Fibroblast of skin of right biceps (primary cell): ENCODE measurements around the gene SYNPO2.
A peak's percentile ranks its signal among the peaks of the same experiment; 100 is the strongest.
"Not testable (repeated sequence)": the region's sequence is repeated elsewhere in the genome, so short reads cannot be mapped to it uniquely, and the experiment has no call there.

ENCODE experiments used
- DNase-seq: peaks from one replicate; pipeline ENCODE4 v3.0.0-alpha.2; 2013

SYNPO2 gene

DNA sequence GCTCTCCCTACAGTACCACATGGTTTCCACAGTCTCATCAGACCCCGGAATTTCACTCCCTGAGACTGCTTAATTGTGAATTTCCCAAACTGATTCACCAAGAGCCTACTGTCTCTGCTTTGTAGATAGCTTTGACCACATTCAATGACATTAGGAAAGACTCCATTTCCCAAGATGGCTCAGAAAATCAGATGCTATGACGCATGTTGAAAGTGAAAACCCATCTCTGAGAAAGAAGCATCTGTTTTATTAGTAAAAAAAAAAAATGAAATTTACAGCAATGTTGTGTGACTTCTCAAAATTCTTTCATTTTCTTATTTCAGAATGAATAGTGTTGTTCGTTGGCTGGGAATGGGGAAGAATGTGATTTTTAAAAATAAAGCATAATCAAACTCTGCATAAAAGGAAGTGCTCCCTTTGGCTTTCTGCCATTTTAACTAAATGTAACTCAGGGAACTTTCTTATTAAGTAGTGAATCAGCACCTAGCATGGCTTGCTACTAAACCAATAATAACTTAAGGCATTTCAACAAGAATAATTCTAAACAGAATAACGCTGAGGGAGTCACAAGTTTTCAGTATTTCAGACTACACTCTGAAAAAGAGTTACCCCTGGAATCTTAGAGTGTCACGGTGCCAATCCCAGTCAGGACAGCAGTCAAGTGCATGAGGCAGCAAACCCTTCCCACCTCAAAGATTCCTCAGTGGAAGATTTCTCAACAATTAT lies 149.6 kb downstream of the SYNPO2 start:
- DNase-seq, result peak; percentile 73

DNA sequence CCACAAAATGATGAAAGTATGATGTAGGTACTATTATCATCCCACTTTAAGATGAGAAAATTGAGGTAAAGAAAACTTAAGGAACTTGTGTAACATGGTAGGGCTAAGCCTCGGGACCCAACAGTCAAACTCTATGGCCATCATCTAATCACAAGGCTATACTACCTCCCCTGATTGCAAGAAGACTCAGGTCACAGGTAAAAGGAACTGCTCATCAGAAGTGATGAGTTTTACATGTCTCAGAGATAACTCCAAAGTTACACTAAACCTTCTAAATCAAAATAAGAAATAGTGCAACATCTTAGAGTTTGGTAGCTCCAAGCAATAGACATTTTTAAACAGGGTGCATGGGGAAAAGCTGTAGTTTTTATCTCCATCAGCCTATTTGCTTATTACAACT lies 150.5 kb downstream of the SYNPO2 start:
- DNase-seq, result no peak

DNA sequence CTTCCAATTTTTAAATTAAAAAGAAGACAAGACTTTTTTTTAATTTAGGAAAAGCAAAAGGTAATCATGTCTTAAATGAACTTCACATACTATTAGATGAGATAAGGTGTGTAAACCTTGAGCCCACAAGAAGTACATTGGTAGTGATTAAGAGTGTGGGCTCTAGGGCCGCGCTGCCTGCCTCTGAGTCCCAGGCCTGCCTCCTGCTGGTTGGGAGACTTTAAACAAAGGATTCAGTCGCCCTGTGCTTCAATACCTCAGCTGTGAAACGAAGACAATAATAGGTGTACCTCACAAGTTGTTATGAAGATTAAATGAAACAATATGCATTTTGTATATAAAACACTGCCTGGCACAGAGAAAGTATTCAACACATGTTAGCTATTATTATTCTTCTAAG lies 151.1 kb downstream of the SYNPO2 start:
- no peak for DNase-seq

DNA sequence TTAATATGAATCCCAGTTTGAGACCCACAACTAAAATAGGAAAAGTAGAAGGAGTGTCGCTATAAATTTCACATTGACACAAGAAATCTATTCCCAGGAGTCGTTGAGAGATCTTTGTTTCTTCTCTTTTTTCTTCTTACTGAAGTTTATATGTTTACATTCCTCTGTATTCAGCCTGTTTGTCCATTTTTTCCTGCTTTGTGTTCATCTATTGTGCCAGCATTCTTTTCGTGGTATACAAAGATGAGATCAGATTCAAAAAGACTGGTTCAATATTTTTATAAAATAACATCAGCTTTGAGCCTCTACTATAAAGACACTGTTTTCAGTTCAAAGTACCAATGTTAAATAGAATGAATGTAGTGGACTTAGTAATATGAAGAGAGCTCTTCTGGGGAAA lies 151.6 kb downstream of the SYNPO2 start:
- DNase-seq, result no peak

DNA sequence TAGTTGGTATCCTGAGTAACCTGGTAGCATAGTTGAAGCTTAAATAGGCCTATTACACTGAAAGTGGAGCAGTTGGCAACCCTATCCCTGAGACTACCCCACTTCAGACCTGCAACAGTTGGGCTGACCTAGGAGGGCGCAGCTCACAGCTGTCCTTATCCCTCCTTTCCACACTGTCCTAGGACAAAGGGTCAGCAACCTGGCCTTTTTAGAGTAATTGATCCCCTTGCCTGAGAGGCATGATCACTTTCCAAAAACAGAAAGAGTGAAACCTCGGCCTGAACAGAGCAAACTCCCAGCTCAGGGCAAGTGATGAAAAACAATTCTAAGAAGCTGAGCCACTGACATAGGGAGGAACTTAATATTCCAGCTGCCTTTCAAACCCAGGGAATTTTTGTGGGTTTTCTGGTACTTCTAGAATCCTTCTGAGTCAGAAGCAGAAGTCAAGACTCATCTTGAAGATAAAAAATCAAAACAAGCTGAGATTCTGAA lies 152.1 kb downstream of the SYNPO2 start:
- peak; percentile 94 for DNase-seq

DNA sequence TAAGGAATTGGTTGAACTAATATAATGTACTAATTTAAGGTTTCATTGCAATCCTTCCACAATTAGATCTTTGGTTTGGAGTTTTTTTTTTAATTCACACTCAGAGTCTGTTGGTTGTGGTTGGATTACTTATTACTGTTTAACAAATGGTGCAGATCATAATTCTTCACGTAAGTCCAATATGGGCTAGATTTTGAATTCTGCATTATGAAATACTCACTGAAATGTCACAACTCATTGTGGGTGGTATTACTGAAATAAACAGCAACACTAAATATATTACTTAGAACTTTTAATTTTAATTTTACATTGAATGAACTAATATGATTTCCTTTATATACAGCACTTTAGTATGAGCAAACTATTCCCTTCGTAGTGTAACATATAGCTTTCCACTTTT lies 152.7 kb downstream of the SYNPO2 start:
- no peak for DNase-seq

DNA sequence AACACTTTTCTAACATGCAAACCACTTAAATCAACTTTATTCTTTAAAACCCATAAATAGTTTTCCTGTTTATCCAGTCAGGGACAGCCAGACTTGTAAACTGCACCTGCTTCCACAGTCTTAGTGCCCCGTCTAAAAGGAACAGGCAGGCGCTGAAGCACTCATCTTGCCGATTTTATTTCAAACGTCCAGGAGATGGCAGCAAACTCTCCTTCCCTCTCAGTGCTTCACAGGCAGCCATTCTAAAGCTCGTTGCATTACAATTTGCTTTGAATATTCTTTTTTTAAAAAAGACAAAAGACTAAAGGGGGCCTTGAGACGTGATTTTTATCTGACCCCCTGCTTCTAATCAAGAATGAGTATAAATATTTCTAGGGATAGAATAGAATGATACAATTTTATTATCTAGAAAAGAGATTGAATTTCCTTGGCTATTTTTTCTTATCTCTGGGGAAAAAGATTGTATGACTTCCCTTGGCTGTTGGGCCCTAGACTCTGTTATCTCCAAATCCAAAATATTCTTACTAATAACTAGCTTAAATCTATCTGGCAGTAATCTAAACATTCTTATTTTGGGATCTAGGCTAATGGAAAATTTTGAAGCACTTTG lies 153.4 kb downstream of the SYNPO2 start:
- peak; percentile 78 for DNase-seq

DNA sequence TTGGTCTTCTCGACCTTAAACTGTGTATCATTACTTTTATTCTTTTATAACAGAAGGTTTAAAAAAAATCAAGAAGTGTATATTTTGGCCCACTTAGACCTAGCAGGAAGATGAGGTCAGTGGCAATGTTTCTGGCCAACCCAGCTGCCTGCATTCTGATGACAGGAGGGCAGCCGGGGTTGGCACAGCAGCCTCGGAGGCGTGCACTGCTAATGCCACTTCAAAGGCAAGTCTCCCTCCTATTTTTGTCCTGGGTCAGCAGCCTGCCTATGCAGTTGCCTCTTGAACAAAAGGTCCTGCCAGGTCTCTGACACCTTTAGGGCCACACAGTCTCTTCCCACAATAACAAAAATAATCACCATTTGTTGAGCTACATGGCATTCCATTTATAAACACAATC lies 157.6 kb downstream of the SYNPO2 start:
- no peak for DNase-seq

DNA sequence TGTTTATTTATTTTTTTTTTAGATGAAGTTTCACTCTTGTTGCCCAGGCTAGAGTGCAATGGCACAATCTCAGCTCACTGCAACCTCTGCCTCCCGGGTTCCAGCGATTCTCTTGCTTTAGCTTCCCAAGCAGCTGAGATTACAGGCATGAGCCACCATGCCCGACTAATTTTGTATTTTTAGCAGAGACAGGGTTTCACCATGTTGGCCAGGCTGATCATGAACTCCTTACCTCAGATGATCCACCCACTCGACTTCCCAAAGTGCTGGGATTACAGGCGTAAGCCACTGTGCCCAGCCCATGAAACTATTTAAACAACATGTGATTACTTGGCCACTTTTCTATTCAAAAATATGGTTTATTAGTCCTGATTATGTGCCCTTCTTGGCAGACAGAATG lies 158.4 kb downstream of the SYNPO2 start:
- DNase-seq, result not testable (repeated sequence)

DNA sequence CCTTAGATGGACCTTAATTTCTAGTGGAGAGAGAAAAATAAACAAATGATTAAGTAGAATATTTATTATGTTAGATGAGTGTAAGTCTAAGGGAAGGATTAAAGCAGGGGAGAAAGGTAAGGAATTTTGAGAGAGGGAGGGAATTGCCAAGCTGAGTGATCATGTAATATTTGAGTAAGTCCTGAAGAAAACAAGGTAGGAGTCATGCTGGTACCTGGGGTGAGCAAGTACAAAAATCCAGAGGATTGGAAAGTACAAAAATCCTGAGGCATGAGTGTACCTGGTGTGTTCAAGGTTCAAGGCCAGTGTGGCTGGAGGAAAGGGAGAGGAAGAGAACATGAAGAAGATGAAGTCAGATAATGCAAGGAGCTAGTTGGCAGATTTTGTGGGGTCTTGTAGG lies 159.8 kb downstream of the SYNPO2 start:
- no peak for DNase-seq

DNA sequence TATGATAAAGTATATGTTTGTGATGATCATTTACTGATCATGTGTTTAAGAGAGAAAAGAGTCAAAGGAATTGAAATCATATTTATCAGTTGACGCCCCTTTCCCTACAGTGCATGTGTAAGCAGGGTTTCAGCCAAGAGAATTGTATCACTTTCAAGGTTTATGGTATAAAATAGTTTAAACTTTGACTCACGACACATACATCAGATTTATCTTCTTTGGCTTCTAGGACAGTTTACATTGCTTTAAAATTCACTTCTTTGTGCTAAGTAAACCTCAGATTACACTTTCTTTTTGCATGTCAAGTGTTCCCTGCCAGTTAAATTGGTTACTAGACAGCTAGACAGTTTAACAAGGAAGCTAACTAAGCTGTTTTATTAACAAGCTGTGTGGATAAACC lies 160.7 kb downstream of the SYNPO2 start:
- DNase-seq, result no peak

DNA sequence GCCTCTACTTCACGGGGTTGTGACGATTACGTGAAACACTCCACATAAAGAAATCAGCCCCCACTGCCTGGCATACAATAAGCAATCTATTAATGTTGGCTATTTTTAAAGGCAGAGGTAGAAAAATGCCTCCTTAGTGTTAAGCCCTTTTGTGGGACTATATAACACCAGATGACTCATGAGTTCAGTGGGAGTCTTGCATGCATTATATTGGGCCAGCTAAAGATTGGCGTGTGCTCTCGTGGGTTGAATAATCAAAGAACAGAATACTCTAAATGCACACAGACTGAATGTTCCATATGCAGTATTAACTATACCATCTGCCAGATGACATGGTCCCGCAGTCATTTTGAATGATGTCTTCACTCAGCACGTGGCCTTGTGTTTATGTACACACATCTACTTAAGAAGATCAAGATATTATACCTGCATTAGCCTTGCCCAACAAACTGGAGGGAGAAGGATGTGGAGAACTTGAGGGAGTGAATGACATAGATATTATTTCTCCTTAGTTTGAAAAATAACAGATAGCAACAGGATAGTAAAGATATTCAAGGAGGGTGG lies 162.0 kb downstream of the SYNPO2 start:
- DNase-seq, result peak; percentile 40

DNA sequence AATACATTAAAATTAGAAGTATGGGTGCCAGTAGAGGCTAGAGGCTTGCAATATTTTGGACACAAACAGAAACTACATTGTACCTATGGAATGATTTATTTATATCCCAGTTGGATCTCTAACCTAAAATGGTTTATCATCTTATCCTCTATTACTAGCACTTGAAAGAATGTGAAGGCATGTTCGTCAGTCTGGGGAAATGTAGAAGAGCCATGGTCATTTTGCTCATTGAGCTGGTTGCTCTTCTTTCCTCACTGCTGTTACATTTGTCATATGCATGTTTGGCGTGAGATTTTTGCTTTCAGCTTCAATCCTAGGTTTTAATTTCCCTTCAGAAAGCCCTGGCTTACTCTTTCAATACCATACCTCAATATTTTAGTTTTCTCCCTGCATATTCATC lies 164.6 kb downstream of the SYNPO2 start:
- DNase-seq, result no peak

DNA sequence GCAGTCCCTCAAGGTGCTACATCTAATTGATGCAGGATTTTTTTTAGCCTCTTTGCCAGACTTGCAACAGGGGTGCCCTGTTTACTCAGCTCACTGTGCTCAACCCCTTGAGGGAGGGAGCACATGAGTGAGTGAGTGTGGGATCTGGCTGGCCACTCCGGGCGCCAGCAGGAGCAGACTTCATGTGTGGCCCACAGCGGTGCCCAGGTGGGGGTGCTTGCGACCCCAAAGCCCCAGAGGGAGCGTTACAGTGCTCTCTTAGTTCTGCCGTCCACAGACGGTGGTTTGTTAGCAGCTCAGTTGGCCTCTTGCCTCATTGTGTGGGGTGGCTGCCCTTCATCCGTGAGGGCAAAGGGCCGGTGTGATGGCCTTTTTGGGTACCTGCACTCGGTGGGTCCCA lies 165.3 kb downstream of the SYNPO2 start:
- DNase-seq, result no peak

DNA sequence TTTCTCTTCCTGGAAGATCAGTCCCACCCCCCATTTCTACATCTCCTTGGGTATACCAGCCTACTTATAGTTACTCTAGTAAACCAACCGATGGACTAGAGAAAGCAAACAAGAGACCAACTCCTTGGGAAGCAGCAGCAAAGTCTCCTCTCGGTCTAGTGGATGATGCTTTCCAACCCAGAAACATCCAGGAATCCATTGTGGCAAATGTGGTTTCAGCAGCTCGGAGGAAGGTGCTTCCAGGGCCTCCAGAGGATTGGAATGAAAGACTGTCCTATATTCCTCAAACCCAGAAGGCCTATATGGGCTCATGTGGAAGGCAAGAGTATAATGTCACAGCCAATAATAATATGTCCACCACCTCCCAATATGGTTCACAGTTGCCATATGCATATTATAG lies 168.8 kb downstream of the SYNPO2 start:
- no peak for DNase-seq

DNA sequence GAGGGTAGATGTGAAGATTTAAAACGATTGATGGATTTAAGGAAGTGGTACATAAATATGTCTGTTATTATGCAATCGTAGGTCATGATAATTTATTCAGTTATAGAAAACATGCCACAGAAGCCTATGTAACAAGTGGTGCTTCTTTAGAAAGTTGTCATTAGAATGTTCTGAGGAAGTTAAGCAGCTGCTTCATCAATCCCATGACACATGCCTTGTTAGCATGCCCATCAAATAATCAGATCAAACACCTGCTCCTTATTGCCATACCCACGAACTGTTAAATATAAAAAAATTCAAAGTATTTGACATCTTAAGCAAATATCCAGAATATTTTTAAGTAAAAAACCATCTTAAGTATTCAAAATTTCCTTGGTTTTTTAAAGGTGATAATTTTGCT lies 170.6 kb downstream of the SYNPO2 start:
- no peak for DNase-seq

DNA sequence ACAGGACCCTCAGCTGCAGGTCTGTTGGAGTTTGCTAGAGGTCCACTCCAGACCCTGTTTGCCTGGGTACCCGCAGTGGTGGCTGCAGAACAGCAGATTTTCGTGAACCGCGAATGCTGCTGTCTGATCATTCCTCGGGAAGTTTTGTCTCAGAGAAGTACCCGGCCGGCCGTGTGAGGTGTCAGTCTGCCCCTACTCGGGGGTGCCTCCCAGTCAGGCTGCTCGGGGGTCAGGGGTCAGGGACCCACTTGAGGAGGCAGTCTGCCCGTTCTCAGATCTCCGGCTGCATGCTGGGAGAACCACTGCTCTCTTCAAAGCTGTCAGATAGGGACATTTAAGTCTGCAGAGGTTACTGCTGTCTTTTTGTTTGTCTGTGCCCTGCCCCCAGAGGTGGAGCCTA lies 178.5 kb downstream of the SYNPO2 start:
- DNase-seq, result not testable (repeated sequence)

DNA sequence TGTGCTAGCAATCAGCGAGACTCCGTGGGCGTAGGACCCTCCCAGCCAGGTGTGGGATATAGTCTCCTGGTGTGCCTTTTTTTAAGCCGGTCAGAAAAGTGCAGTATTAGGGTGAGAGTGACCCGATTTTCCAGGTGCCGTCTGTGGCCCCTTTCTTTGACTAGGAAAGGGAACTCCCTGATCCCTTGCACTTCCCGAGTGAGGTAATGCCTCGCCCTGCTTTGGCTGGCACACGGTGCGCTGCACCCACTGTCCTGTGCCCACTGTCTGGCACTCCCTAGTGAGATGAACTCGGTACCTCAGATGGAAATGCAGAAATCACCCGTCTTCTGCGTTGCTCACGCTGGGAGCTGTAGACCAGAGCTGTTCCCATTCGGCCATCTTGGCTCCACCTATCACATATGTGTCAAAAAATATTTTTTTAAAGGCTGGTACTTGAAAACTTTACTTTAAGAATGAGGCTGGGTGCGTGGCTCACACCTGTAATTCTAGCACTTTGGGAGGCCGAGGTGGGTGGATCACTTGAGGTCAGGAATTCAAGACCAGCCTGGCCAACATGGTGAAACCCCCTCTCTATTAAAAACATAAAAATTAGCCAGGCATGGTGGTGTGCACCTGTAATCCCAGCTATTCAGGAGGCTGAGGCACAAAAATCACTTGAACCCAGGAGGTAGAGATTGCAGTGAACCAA lies 179.2 kb downstream of the SYNPO2 start:
- not testable (repeated sequence) for DNase-seq

DNA sequence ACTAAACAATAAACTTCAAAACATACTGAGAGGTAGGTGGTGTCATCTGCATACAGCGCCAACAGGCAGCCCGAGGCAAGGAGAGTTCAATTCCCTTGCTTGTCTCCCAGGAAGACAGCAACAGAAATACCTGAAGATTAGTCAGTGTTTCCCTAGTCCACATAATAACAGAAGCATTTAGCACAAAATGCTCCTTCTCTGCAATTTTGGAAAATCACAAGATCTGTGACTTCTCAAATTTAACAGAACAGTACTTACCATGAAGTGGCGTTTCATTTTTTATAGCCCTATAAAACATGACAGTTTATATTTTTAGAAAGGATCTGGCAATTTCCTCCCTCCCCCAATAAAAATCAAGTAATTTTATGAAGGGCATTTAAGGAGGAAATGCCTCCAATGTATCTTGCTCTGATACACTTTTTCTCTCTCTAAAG lies 179.9 kb downstream of the SYNPO2 start:
- no peak for DNase-seq

DNA sequence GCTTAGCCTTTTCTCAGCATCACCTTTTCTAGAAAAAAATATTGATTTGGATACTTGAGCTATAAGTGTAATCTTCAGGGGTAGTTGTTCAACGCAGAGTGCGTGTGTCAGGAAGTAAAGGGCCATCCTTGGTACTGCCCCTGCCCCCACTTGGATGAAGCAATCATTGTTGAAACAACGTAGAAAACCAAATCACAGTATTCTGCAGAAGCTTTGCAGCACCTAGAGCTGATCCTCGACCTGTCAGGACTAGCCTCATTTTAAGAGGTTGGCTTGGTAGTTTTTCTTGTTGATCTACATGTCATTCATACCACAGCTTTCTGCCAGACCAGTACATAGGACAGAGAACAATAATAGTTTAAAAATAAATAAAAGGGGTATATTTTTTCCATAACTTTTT lies 181.6 kb downstream of the SYNPO2 start:
- DNase-seq, result no peak

DNA sequence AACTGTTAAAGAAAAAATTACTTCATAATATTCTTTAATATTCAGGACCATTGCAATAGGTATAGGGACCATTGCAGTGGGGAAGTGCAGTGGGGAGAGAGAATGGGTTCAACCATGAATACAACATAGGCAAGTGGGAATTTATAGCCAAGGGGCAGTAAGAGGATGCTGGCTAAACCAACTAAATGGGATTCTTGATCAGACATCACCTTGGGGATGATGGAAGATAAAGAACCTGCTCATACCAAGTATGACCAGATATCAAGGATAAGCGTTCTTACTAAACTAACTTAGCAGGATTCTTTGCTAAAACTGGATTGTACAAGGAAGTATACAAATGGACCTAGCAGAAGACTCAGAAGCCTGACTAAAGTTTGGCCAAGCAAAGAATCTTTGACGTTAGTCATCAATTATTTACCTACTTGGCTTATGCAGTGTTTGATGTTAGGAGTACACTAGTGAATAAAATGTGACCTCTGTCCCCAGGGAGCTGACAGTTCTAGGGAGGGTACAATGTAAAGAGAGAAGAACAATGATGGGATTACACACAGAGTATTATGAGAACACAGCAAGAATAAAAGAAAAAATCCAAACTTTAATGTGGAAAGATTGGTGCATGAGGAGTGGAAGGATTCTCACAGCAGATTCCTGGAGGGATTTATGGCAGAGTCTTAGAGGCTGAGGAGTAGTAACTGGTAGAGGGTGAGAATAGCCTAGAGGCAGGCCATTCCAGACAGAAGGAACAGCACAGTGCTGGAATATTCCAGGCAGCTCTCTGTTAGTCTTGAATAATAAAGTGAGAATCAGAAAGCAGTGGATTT lies 192.3 kb downstream of the SYNPO2 start:
- no peak for DNase-seq

DNA sequence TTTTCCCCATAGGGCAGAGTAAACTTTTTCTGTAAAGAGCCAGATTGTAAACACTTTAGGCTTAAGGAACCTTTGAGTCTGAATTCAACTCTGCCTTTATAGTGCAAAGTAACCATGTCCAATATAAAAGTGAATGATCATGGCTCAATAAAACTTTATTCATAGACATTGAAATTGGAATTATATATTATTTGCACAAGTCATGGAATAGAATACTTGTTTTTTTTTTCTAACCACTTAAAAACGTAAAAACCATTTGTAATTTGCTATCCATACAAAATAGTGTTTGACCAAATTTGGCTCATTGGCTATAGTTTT lies 192.8 kb downstream of the SYNPO2 start:
- no peak for DNase-seq

DNA sequence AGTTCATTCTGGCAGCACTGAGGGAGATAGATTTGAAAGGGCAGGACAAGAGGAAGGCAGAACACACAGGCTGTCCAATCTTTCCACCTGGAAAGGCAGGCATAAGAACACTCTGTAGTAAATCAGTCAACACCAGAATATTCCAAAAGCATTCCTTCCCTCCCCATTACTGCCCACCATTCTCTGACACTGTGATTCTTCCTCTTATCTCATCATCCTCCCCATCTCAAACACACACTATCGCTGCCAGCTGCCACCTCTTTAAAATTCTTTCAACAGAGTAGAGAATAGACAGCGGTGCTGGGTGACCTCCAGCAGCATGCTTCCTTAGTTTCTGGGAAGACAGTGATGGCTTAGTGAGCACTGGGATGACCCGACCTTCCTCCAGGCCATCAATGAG lies 193.3 kb downstream of the SYNPO2 start:
- DNase-seq, result no peak
